OCI-LY7 (cell line): ENCODE measurements around the gene ANKDD1A.

ENCODE experiments used
- EZH2phosphoT487 ChIP-seq: fragments of 200-600 bp; sonication (generic); IDR thresholded peaks from 2 replicates; pipeline ENCODE4 v1.6.1; 2018; ENCODE audit warnings: low read depth, borderline replicate concordance, mild to moderate bottlenecking, mixed run types, antibody characterized with exemption, low read length, moderate library complexity, mixed read lengths
- TF ChIP-seq, protein P1 (sequence below): fragments of 200-600 bp; sonication (generic); conservative IDR thresholded peaks from 2 replicates; pipeline ENCODE4 v1.5.1; 2014; ENCODE audit warnings: mild to moderate bottlenecking, antibody characterized with exemption, low read length, moderate library complexity, mixed read lengths

DNA sequence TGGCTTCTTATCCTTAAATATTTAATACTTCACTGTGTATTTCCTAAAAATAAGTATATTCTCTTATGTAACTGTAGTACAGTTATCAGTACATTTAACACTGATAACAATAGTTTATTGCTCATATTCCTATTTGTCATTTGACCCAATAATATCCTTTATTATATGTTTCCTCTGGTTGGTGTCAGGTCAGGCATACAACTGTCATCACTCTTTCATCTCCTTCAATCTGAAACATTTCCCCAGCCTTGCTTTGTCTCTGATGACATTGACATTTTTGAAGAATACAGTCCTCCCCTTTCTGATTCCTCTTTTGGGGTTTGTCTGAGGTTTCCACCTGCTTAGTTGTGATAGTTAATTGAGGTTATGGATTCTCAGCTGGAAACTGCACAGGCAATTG lies 42.2 kb upstream of the ANKDD1A start:
- TF ChIP-seq, protein P1, sequence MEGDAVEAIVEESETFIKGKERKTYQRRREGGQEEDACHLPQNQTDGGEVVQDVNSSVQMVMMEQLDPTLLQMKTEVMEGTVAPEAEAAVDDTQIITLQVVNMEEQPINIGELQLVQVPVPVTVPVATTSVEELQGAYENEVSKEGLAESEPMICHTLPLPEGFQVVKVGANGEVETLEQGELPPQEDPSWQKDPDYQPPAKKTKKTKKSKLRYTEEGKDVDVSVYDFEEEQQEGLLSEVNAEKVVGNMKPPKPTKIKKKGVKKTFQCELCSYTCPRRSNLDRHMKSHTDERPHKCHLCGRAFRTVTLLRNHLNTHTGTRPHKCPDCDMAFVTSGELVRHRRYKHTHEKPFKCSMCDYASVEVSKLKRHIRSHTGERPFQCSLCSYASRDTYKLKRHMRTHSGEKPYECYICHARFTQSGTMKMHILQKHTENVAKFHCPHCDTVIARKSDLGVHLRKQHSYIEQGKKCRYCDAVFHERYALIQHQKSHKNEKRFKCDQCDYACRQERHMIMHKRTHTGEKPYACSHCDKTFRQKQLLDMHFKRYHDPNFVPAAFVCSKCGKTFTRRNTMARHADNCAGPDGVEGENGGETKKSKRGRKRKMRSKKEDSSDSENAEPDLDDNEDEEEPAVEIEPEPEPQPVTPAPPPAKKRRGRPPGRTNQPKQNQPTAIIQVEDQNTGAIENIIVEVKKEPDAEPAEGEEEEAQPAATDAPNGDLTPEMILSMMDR: no peak
- TF ChIP-seq EZH2phosphoT487: no peak
